RWPE2 (cell line): ENCODE measurements around the gene BORCS5.

Experiments used
- ATAC-seq: fragments of 200-7000 bp; cut with Tn5 transposase; 3 replicates; pipeline ENCODE4 v1.9.1; 2021; ENCODE audit warnings: low read depth
- DNase-seq: peaks from one replicate; pipeline ENCODE4 v3.0.0-alpha.2; 2020; ENCODE audit warnings: low spot score
- H3K27ac ChIP-seq: fragments of 450-650 bp; 2 replicates; pipeline ENCODE4 v1.5.1; 2017; ENCODE audit warnings: mild to moderate bottlenecking; ENCODE audit not compliant: poor library complexity, severe bottlenecking
- H3K27me3 ChIP-seq: fragments of 250-450 bp; sonication (Bioruptor Pico); 2 replicates; pipeline ENCODE4 v1.5.1; 2021; ENCODE audit warnings: mild to moderate bottlenecking, moderate library complexity; ENCODE audit not compliant: insufficient read depth, poor library complexity, severe bottlenecking
- H3K36me3 ChIP-seq: fragments of 250-450 bp; sonication (Bioruptor Pico); 2 replicates; pipeline ENCODE4 v1.5.1; 2020; ENCODE audit warnings: low read depth, mild to moderate bottlenecking, moderate library complexity
- H3K4me1 ChIP-seq: fragments of 250-450 bp; sonication (Bioruptor Pico); 2 replicates; pipeline ENCODE4 v1.5.1; 2021; ENCODE audit warnings: mild to moderate bottlenecking, moderate library complexity; ENCODE audit not compliant: insufficient read depth, poor library complexity, severe bottlenecking
- H3K4me3 ChIP-seq: fragments of 250-450 bp; sonication (Bioruptor Pico); 2 replicates; pipeline ENCODE4 v1.5.1; 2021; ENCODE audit warnings: mild to moderate bottlenecking, moderate library complexity; ENCODE audit not compliant: severe bottlenecking
- H3K9me3 ChIP-seq: fragments of 250-450 bp; sonication (Bioruptor Pico); 2 replicates; pipeline ENCODE4 v1.5.1; 2021; ENCODE audit warnings: mild to moderate bottlenecking, moderate library complexity; ENCODE audit not compliant: severe bottlenecking
- CTCF ChIP-seq: fragments of 450-650 bp; IDR thresholded peaks from one replicate; pipeline ENCODE4 v1.5.1; 2017; ENCODE audit warnings: mild to moderate bottlenecking, moderate library complexity; ENCODE audit not compliant: poor library complexity, severe bottlenecking

BORCS5 gene

GRCh38 chr12:12365446-12365802 is 8.5 kb downstream of the BORCS5 start:
- Histone ChIP-seq H3K27ac (no peak overlapping the region), H3K4me1 (no peaks in the 10 kb centered on the region), H3K36me3 (no peaks in the 10 kb centered on the region), H3K27me3 (no peaks in the 10 kb centered on the region), H3K9me3 (no peaks in the 10 kb centered on the region), H3K4me3 (no peak overlapping the region)
- no peak for DNase-seq
- no peak for ATAC-seq
- TF ChIP-seq CTCF = no peak

- no peak for ATAC-seq
- DNase-seq = no peak
- no peak overlapping the region for H3K27ac ChIP-seq
- no peak overlapping the region for H3K4me3 ChIP-seq
- no peaks in the 10 kb centered on the region for H3K9me3 ChIP-seq
- no peaks in the 10 kb centered on the region for H3K4me1 ChIP-seq
- TF ChIP-seq CTCF = no peak
- H3K27me3 ChIP-seq = no peaks in the 10 kb centered on the region
- H3K36me3 ChIP-seq = no peaks in the 10 kb centered on the region
Observed at GRCh38 chr12:12365931-12366431, 9.1 kb downstream of the BORCS5 start.

GRCh38 chr12:12366701-12367481 is 10.0 kb downstream of the BORCS5 start:
- Histone ChIP-seq H3K4me3 (no peak overlapping the region), H3K36me3 (no peaks in the 10 kb centered on the region), H3K9me3 (no peaks in the 10 kb centered on the region), H3K27ac (no peak overlapping the region), H3K4me1 (no peaks in the 10 kb centered on the region), H3K27me3 (no peaks in the 10 kb centered on the region)
- ATAC-seq (no peak), DNase-seq (no peak)
- no peak for TF ChIP-seq CTCF

GRCh38 chr12:12367482-12367998 is 10.7 kb downstream of the BORCS5 start:
- no peaks in the 10 kb centered on the region for H3K27me3 ChIP-seq
- H3K9me3 ChIP-seq = no peaks in the 10 kb centered on the region
- H3K4me3 ChIP-seq = no peak overlapping the region
- no peaks in the 10 kb centered on the region for H3K36me3 ChIP-seq
- no peaks in the 10 kb centered on the region for H3K4me1 ChIP-seq
- TF ChIP-seq CTCF = no peak
- DNase-seq (no peak), ATAC-seq (no peak)
- H3K27ac ChIP-seq = no peak overlapping the region
